Measurements from ENCODE around the gene RNF135. TPM values are rescaled to one million over a fixed set of nuclear protein-coding genes. Genes with fewer than 3 reads are reported as not detected.

The RNF135 gene
- total RNA-seq, 1 donor from 2014 or later, result 5.6 TPM

DNA sequence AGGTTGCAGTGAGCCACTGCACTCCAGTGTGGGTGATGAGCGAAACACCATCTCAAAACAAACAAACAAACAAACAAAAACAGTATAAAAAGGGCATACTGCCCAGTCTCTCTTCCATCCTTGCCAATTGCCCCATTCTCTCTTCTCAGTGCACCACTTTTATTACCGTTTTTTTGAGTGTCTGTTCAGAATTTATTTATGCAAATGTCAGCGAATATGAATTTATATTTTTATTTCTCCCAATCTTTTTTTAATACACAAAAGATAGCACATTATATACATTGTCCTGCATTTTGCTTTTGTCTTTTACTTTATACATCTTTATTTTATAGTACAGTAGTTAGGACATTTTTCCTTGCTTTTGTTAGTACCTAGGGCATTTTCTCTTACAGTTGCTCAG lies 19.6 kb downstream of the RNF135 start:
- H3K36me3 Mint-ChIP-seq (ENCODE audit: insufficient read depth), result no peaks in the 10 kb centered on the region
- TF ChIP-seq, protein P1, sequence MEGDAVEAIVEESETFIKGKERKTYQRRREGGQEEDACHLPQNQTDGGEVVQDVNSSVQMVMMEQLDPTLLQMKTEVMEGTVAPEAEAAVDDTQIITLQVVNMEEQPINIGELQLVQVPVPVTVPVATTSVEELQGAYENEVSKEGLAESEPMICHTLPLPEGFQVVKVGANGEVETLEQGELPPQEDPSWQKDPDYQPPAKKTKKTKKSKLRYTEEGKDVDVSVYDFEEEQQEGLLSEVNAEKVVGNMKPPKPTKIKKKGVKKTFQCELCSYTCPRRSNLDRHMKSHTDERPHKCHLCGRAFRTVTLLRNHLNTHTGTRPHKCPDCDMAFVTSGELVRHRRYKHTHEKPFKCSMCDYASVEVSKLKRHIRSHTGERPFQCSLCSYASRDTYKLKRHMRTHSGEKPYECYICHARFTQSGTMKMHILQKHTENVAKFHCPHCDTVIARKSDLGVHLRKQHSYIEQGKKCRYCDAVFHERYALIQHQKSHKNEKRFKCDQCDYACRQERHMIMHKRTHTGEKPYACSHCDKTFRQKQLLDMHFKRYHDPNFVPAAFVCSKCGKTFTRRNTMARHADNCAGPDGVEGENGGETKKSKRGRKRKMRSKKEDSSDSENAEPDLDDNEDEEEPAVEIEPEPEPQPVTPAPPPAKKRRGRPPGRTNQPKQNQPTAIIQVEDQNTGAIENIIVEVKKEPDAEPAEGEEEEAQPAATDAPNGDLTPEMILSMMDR (IDR thresholded peaks at IDR 0.05; ENCODE audit: unreplicated experiment), result no peak
- no peak for DNase-seq (ENCODE audit: low spot score, unreplicated experiment)
- no peak overlapping the region for H3K27ac Mint-ChIP-seq
- H3K9me3 Mint-ChIP-seq (ENCODE audit: low read depth), result no peaks in the 10 kb centered on the region
- H3K27me3 Mint-ChIP-seq, result no peaks in the 10 kb centered on the region
- H3K4me1 Mint-ChIP-seq (ENCODE audit: low read depth), result peaks cover 3% of the 10 kb centered on the region
- H3K4me3 Mint-ChIP-seq (ENCODE audit: low read depth), result no peak overlapping the region

DNA sequence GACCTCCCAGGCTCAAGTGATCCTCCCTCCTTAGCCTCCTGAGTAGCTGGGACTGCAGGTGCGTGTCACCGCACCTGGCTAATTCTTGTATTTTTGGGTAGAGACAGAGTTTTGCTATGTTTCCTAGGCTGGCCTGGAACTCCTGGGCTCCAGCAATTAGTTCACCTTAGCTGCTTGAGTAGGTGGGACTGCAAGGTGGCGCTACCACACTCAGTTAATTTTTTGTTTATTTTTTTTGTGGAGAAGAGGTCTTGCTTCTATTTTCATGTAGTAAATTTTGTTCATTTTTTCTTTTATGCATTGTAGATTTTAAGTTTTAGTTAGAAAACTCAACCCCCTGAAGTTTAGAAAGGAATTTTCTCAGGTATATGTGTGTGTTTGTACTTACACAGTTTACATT lies 21.7 kb downstream of the RNF135 start:
- H3K27ac Mint-ChIP-seq, result no peak overlapping the region
- H3K36me3 Mint-ChIP-seq (ENCODE audit: insufficient read depth), result peaks cover 4% of the 10 kb centered on the region
- H3K4me1 Mint-ChIP-seq (ENCODE audit: low read depth), result peaks cover 6% of the 10 kb centered on the region
- no peak for DNase-seq (ENCODE audit: low spot score, unreplicated experiment)
- H3K27me3 Mint-ChIP-seq, result no peaks in the 10 kb centered on the region
- H3K4me3 Mint-ChIP-seq (ENCODE audit: low read depth), result no peak overlapping the region
- H3K9me3 Mint-ChIP-seq (ENCODE audit: low read depth), result no peaks in the 10 kb centered on the region
- TF ChIP-seq, protein P1 (IDR thresholded peaks at IDR 0.05; ENCODE audit: unreplicated experiment), result no peak

DNA sequence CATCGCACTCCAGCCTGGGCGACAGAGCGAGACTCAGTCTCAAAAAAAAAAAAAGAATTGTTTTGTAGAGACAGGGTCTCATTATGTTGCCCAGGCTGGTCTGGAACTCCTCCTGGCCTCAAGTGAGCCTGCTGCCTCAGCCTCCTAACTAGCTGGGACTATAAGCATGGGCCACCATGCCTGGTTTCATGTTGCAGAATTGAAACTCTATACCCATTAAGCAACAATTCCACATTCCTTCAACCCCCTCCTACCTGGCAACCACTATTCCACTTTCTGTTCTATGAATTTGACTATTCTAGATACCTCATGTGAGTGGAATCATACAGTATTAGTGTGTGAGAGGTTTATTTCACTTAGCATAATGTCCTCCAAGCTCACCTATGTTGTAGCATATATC lies 24.5 kb downstream of the RNF135 start:
- no peaks in the 10 kb centered on the region for H3K9me3 Mint-ChIP-seq (ENCODE audit: low read depth)
- TF ChIP-seq, protein P1 (IDR thresholded peaks at IDR 0.05; ENCODE audit: unreplicated experiment), result no peak
- peaks cover 10% of the 10 kb centered on the region for H3K36me3 Mint-ChIP-seq (ENCODE audit: insufficient read depth)
- no peak overlapping the region for H3K27ac Mint-ChIP-seq
- peaks cover 7% of the 10 kb centered on the region for H3K4me1 Mint-ChIP-seq (ENCODE audit: low read depth)
- no peak for DNase-seq (ENCODE audit: low spot score, unreplicated experiment)
- no peak overlapping the region for H3K4me3 Mint-ChIP-seq (ENCODE audit: low read depth)
- H3K27me3 Mint-ChIP-seq, result no peaks in the 10 kb centered on the region

DNA sequence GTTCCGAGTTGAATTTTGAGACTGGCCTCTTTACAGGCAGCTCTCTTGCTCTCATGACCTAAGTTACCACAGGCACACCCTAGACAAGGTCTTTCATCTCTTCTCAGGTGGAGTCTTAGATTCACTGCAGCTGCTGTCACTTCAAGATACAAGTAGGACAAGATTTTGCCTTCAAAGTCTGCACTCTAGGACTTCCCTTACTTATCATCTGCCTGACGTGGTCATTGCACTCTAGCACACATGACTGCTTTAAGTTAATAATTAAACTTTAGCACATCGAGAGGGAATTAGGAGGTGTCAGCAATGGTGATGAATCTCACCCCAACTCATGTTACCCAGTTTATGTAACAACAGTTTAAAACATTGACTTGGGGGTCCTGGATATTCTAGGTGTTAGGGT lies 25.6 kb downstream of the RNF135 start:
- TF ChIP-seq, protein P1 (IDR thresholded peaks at IDR 0.05; ENCODE audit: unreplicated experiment), result no peak
- no peak for DNase-seq (ENCODE audit: low spot score, unreplicated experiment)
- peaks cover 10% of the 10 kb centered on the region for H3K36me3 Mint-ChIP-seq (ENCODE audit: insufficient read depth)
- H3K27me3 Mint-ChIP-seq, result no peaks in the 10 kb centered on the region
- H3K4me1 Mint-ChIP-seq (ENCODE audit: low read depth), result peaks cover 5% of the 10 kb centered on the region
- no peak overlapping the region for H3K27ac Mint-ChIP-seq
- H3K4me3 Mint-ChIP-seq (ENCODE audit: low read depth), result no peak overlapping the region
- H3K9me3 Mint-ChIP-seq (ENCODE audit: low read depth), result no peaks in the 10 kb centered on the region

DNA sequence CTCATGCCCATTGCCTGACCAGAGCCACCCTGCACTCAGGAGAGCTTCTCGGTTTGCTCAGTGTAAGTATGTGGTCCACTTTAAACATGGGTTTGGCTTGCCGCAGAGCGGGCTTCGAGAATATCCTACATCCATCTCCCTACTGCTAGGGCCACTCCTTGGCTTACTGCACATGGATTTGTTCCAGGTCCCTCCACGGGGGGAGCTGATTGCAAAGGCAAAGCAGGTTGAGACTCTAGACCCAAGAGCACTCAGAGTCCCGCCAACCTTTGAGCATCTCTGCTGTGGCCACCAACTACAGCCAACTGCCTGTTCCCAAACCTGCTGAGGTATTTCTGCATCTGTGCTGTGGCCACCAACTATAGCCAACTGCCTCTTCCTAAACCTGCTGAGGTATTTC lies 26.4 kb downstream of the RNF135 start:
- no peak overlapping the region for H3K4me3 Mint-ChIP-seq (ENCODE audit: low read depth)
- no peak for DNase-seq (ENCODE audit: low spot score, unreplicated experiment)
- H3K9me3 Mint-ChIP-seq (ENCODE audit: low read depth), result no peaks in the 10 kb centered on the region
- peaks cover 10% of the 10 kb centered on the region for H3K36me3 Mint-ChIP-seq (ENCODE audit: insufficient read depth)
- TF ChIP-seq, protein P1 (IDR thresholded peaks at IDR 0.05; ENCODE audit: unreplicated experiment), result no peak
- H3K4me1 Mint-ChIP-seq (ENCODE audit: low read depth), result peaks cover 5% of the 10 kb centered on the region
- H3K27me3 Mint-ChIP-seq, result no peaks in the 10 kb centered on the region
- H3K27ac Mint-ChIP-seq, result no peak overlapping the region
